Endothelial cell of umbilical vein (primary cell): ENCODE data around the gene NFX1. TPM values are rescaled to one million over a fixed set of nuclear protein-coding genes. Genes with fewer than 3 reads are reported as not detected.

Experiments
- BruUV-seq: library from RNA; stranded (reverse); fragments of 400-500 nt; replicated peaks from 2 replicates; lab custom pipeline; 2021; lab: Mats Ljungman, UMichigan
- CTCF ChIA-PET: fragments of 300-600, 350-600 bp; sonication (Branson Sonifier 250); formaldehyde crosslinking; loops from one replicate; lab custom pipeline; 2021; ENCODE audit warnings: antibody characterized with exemption, inconsistent platforms; lab: Charles Lee
- POLR2A ChIA-PET: fragments of 300-600, 350-600 bp; sonication (Branson Sonifier 250); formaldehyde crosslinking; loops from one replicate; lab custom pipeline; 2021; ENCODE audit warnings: antibody characterized with exemption, inconsistent platforms; lab: Charles Lee
- DNase-seq: peaks from one replicate; pipeline ENCODE4 v3.0.0-alpha.2; 2011; ENCODE audit warnings: low read depth, low spot score
- FAIRE-seq: peaks from 2 replicates; lab custom pipeline; 2011; peaks lifted over from hg19 to GRCh38; lab: Jason Lieb, UNC
- H2AFZ ChIP-seq: 2 replicates; pipeline ENCODE4 v1.6.0; 2012; ENCODE audit warnings: low read depth, low read length, control low read depth, inconsistent platforms
- H3K27ac ChIP-seq: 2 replicates; pipeline ENCODE4 v1.5.1; 2011; ENCODE audit warnings: low read depth, mild to moderate bottlenecking, control low read depth, low read length, moderate library complexity; ENCODE audit not compliant: insufficient read depth
- H3K27me3 ChIP-seq, 2 experiments: 2 replicates each; pipeline versions ENCODE4 v1.6.0 to v1.6.1; 2011; ENCODE audit warnings: low read length in 2 of 2, mixed read lengths in 1 of 2; ENCODE audit not compliant: control insufficient read depth in 2 of 2, insufficient read depth in 2 of 2
- H3K36me3 ChIP-seq, 2 experiments: 2 replicates in 1 of 2; 3 replicates in 1 of 2; pipeline ENCODE4 v1.5.1; 2011; ENCODE audit warnings: low read length in 2 of 2, mild to moderate bottlenecking in 1 of 2, moderate library complexity in 1 of 2; ENCODE audit not compliant: control insufficient read depth in 2 of 2, insufficient read depth in 2 of 2; ENCODE audit errors: extremely low read depth in 1 of 2
- H3K4me1 ChIP-seq: 3 replicates; pipeline ENCODE4 v1.5.1; 2011; ENCODE audit warnings: mild to moderate bottlenecking, low read length; ENCODE audit not compliant: control insufficient read depth, insufficient read depth; ENCODE audit errors: extremely low read depth
- H3K4me2 ChIP-seq: 2 replicates; pipeline ENCODE4 v1.6.1; 2011; ENCODE audit warnings: low read length, control low read depth, mixed read lengths; ENCODE audit not compliant: insufficient read depth
- H3K4me3 ChIP-seq, 3 experiments: fragments of 200-600 bp in 1 of 3; sonication (generic), shearing (Covaris generic) in 1 of 3; replicated peaks in 1 of 3; 2 replicates each; pipeline ENCODE4 v1.5.1; 2011 to 2016; ENCODE audit warnings: control low read depth in 3 of 3, low read length in 3 of 3, mild to moderate bottlenecking in 2 of 3, inconsistent platforms in 1 of 3, low read depth in 1 of 3, moderate library complexity in 1 of 3; ENCODE audit not compliant: insufficient read depth in 1 of 3
- H3K79me2 ChIP-seq: 2 replicates; pipeline ENCODE4 v1.6.0; 2012; ENCODE audit warnings: low read length, inconsistent platforms; ENCODE audit not compliant: control insufficient read depth, insufficient read depth
- H3K9ac ChIP-seq: replicated peaks from 2 replicates; pipeline ENCODE3; 2011; ENCODE audit warnings: low read length, control low read depth; ENCODE audit not compliant: insufficient read depth; ENCODE audit errors: extremely low read depth
- H3K9me1 ChIP-seq: replicated peaks from 3 replicates; pipeline ENCODE4 v1.6.0; 2011; ENCODE audit warnings: mild to moderate bottlenecking, low read length; ENCODE audit not compliant: control insufficient read depth, insufficient read depth; ENCODE audit errors: extremely low read depth
- H3K9me3 ChIP-seq: replicated peaks from 2 replicates; pipeline ENCODE4 v1.5.1; 2012; ENCODE audit warnings: low read length, inconsistent platforms; ENCODE audit not compliant: control insufficient read depth, insufficient read depth
- H4K20me1 ChIP-seq: replicated peaks from 2 replicates; pipeline ENCODE3; 2011; ENCODE audit warnings: mild to moderate bottlenecking, low read length; ENCODE audit not compliant: control insufficient read depth, insufficient read depth; ENCODE audit errors: extremely low read depth
- CTCF ChIP-seq, 2 donors: IDR thresholded peaks; 1 replicate in 1 of 2; 2 replicates in 1 of 2; pipeline ENCODE4 v1.5.1; 2011; ENCODE audit warnings: low read length in 2 of 2, mild to moderate bottlenecking in 2 of 2, moderate library complexity in 2 of 2, control low read depth in 1 of 2, inconsistent platforms in 1 of 2, low read depth in 1 of 2; ENCODE audit not compliant: insufficient read depth in 1 of 2; ENCODE audit errors: extremely low read depth in 1 of 2
- EZH2 ChIP-seq: IDR thresholded peaks from 2 replicates; pipeline ENCODE4 v1.6.1; 2012; ENCODE audit warnings: borderline replicate concordance, low read depth, mild to moderate bottlenecking, moderate library complexity, low read length, inconsistent platforms; ENCODE audit not compliant: severe bottlenecking
- FOS ChIP-seq: IDR thresholded peaks from 2 replicates; pipeline ENCODE4 v1.6.1; 2011; ENCODE audit warnings: mild to moderate bottlenecking, low read length, moderate library complexity, borderline replicate concordance; ENCODE audit not compliant: insufficient read depth
- GATA2 ChIP-seq: IDR thresholded peaks from 2 replicates; pipeline ENCODE4 v1.7.0; 2011; ENCODE audit warnings: low read depth, mild to moderate bottlenecking, moderate library complexity, mixed read lengths, low read length; ENCODE audit not compliant: insufficient read length, insufficient read depth
- JUN ChIP-seq: IDR thresholded peaks from 2 replicates; pipeline ENCODE4 v1.6.1; 2011; ENCODE audit warnings: borderline replicate concordance, low read depth; ENCODE audit not compliant: insufficient read length, insufficient read depth
- MAX ChIP-seq: IDR thresholded peaks from 2 replicates; pipeline ENCODE4 v1.6.1; 2011; ENCODE audit not compliant: insufficient read depth, insufficient read length
- MYC ChIP-seq: IDR thresholded peaks from one replicate; pipeline ENCODE4 v1.6.1; 2011; ENCODE audit warnings: mild to moderate bottlenecking, low read depth, low read length
- POLR2A ChIP-seq: IDR thresholded peaks from 2 replicates; pipeline ENCODE4 v1.6.1; 2012; ENCODE audit warnings: low read depth, mild to moderate bottlenecking, control low read depth, low read length
- POLR2AphosphoS5 ChIP-seq: IDR thresholded peaks from 2 replicates; pipeline ENCODE4 v1.6.1; 2012; ENCODE audit warnings: low read depth, mild to moderate bottlenecking, control low read depth, low read length, moderate library complexity; ENCODE audit not compliant: insufficient read depth
- dilution Hi-C: fragments of 300-500 bp; cut with MboI; formaldehyde crosslinking; loops from one replicate; pipeline ENCODE4 v1.15.0; 2019; ENCODE audit warnings: low sequenced_read_pairs; ENCODE audit not compliant: extremely low pct_ligation_motif_present
- intact Hi-C: fragments of 100-400 bp; cut with micrococcal nuclease; formaldehyde crosslinking; loops from one replicate; pipeline ENCODE4 v1.10.0; 2022
- polyA plus RNA-seq, 4 experiments: library from polyadenylated mRNA; depleted of rRNA in 3 of 4; stranded (reverse) in 3 of 4; unstranded in 1 of 4; fragments of >200 nt; gene quantifications; 2 replicates each; pipeline versions ENCODE4 v1.2.1 to v1.2.3, GENCODE V29; 2011 to 2012; ENCODE audit warnings: missing spikeins in 1 of 4
- total RNA-seq: library from RNA; stranded (reverse); gene quantifications from 2 replicates; pipeline ENCODE4 v1.2.3, GENCODE V29; 2021

NFX1 gene
- total and polyA plus RNA-seq, 2 donors (not counting 3 experiments of a cell fraction or from before 2014, with no cell fraction given) = 19.3 to 21.7 TPM

GRCh38 chr9:33256236-33256635, 34.1 kb upstream of the NFX1 start:
- CTCF ChIA-PET = no interaction called here
- POLR2A ChIA-PET = no interaction called here
- BruUV-seq = no TSS peak
- no peak for TF ChIP-seq GATA2
- no peak for TF ChIP-seq EZH2
- no peak for TF ChIP-seq POLR2AphosphoS5
- TF ChIP-seq MYC = no peak
- TF ChIP-seq MAX = no peak
- TF ChIP-seq FOS = no peak
- H3K27me3 ChIP-seq = no peaks in the 10 kb centered on the region
- H3K4me3 ChIP-seq = no peak overlapping the region
- no peak overlapping the region for H3K27ac ChIP-seq
- H4K20me1 ChIP-seq = no peaks in the 10 kb centered on the region
- H3K4me2 ChIP-seq = no peak overlapping the region
- intact Hi-C loops (no loop called here), dilution Hi-C loops (no loop called here)
- no peaks in the 10 kb centered on the region for H3K4me1 ChIP-seq
- H3K36me3 ChIP-seq = peaks cover 45 to 55% of the 10 kb centered on the region in 2 experiments
- H3K9me1 ChIP-seq = no peaks in the 10 kb centered on the region
- H2AFZ ChIP-seq = no peak overlapping the region
- DNase-seq (no peak), FAIRE-seq (no peak)
- no peaks in the 10 kb centered on the region for H3K9me3 ChIP-seq
- peaks cover 2% of the 10 kb centered on the region for H3K79me2 ChIP-seq
- H3K9ac ChIP-seq = no peak overlapping the region

GRCh38 chr9:33257276-33257675, 33.0 kb upstream of the NFX1 start:
- H3K36me3 ChIP-seq = peaks cover 49 to 57% of the 10 kb centered on the region in 2 experiments
- H3K4me2 ChIP-seq = no peak overlapping the region
- no peak overlapping the region for H2AFZ ChIP-seq
- intact Hi-C loops = no loop called here
- peaks cover 6% of the 10 kb centered on the region for H3K79me2 ChIP-seq
- POLR2A ChIA-PET = no interaction called here
- FAIRE-seq (no peak), DNase-seq (no peak)
- no peak for TF ChIP-seq MAX
- TF ChIP-seq JUN = no peak
- TF ChIP-seq CTCF (IDR thresholded peaks at IDR 0.05; ENCODE audit: extremely low read depth in 1 of 2, insufficient read depth in 1 of 2, low read depth in 1 of 2, low read length in 2 of 2) = no peak
- TF ChIP-seq FOS = no peak
- no peak for TF ChIP-seq MYC
- TF ChIP-seq GATA2 = no peak
- TF ChIP-seq EZH2 = no peak
- no peak for TF ChIP-seq POLR2A
- no peak overlapping the region for H3K9ac ChIP-seq
- dilution Hi-C loops = no loop called here
- CTCF ChIA-PET = interaction anchor here (1.1 kb wide), 1 partner anchor 223 kb away, joined by 3 read pairs; no protein-coding TSS in a partner anchor
- no peaks in the 10 kb centered on the region for H3K9me1 ChIP-seq
- BruUV-seq = no TSS peak
- H3K27me3 ChIP-seq = no peaks in the 10 kb centered on the region
- no peaks in the 10 kb centered on the region for H3K4me1 ChIP-seq
- no peaks in the 10 kb centered on the region for H4K20me1 ChIP-seq
- H3K27ac ChIP-seq = no peak overlapping the region
- no peaks in the 10 kb centered on the region for H3K9me3 ChIP-seq
- no peak overlapping the region for H3K4me3 ChIP-seq
